Activated T-helper 9 cell treated with anti-CD3 and anti-CD28 coated beads, Interleukin-2, amount 50 U/mL, for 16 hours (primary cell): ENCODE results near the gene PIEZO1.
"Not testable (repeated sequence)": the region's sequence is repeated elsewhere in the genome, so short reads cannot be mapped to it uniquely, and the experiment has no call there.

Source experiments
- DNase-seq: peaks from one replicate; pipeline ENCODE4 v3.0.0-alpha.2; 2020; ENCODE audit warnings: low read depth

PIEZO1 gene, protein sequence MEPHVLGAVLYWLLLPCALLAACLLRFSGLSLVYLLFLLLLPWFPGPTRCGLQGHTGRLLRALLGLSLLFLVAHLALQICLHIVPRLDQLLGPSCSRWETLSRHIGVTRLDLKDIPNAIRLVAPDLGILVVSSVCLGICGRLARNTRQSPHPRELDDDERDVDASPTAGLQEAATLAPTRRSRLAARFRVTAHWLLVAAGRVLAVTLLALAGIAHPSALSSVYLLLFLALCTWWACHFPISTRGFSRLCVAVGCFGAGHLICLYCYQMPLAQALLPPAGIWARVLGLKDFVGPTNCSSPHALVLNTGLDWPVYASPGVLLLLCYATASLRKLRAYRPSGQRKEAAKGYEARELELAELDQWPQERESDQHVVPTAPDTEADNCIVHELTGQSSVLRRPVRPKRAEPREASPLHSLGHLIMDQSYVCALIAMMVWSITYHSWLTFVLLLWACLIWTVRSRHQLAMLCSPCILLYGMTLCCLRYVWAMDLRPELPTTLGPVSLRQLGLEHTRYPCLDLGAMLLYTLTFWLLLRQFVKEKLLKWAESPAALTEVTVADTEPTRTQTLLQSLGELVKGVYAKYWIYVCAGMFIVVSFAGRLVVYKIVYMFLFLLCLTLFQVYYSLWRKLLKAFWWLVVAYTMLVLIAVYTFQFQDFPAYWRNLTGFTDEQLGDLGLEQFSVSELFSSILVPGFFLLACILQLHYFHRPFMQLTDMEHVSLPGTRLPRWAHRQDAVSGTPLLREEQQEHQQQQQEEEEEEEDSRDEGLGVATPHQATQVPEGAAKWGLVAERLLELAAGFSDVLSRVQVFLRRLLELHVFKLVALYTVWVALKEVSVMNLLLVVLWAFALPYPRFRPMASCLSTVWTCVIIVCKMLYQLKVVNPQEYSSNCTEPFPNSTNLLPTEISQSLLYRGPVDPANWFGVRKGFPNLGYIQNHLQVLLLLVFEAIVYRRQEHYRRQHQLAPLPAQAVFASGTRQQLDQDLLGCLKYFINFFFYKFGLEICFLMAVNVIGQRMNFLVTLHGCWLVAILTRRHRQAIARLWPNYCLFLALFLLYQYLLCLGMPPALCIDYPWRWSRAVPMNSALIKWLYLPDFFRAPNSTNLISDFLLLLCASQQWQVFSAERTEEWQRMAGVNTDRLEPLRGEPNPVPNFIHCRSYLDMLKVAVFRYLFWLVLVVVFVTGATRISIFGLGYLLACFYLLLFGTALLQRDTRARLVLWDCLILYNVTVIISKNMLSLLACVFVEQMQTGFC (N-terminal part only)

DNA sequence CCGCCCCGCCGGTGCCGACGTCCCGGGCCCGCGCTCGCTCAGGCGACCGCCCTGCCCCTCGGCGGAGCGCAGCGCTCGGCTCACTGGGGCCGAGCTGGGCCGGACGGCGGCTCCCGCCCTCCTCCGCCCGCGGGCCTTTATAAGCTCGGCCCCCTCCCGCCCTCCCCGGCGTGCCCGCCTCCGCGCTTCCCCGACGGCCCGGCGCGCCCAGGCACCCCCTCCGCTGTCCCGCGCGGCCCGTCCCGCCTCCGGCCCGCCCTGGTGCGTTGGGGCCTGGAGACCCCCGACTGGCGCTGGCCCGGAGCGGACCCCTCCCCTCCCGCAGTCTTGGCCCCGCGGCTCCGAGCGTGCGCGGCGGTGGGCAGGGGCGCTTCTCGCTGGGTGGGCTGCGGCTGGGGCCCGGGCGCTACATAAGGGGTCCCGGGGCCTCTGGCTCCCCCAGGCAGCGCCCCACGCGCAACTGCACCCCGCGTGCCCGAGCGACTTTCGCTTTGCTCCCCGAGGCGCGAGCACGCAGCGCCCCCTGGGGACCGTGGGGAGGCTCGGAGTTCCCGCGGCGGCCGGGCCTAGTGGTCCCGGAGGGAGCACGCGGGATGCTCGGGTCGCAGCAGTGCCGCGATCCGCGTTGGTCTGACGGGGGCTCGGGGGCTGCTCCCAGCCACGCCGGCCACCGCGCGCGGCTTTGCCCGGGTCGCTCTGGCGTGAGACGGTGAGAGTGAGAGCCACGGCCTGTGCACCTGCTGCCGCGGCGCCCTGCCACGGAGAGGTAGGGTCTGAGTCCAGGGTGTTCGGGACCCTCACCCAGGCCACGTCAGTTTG, at the start of gene PIEZO1:
TSS of gene PIEZO1 (minus strand) at position 115 of the 819 bp plus-strand sequence. CDS start 256 bp downstream, outside the sequence.
- DNase-seq = peak; percentile 74

DNA sequence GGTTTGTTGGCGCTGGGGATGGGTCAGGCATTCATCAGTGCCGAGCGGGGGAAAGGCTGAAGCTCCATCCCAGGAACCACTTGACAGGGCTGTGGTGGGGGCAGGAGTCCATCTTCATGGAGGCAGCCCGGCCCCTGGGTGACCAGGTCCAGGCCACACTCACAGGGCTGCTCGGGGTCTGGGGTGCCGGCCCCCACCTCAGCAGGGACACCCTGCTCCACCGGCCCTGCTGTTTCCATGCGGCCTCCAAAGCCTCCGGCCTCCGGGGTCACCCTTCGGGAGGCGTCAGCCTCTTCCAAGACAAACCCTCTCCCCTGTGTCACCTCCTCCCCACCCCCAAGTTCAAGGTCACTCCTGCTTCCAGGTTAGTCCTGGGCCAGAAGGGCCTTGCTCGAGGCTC, 49.6 kb upstream of the PIEZO1 start:
- no peak for DNase-seq

DNA sequence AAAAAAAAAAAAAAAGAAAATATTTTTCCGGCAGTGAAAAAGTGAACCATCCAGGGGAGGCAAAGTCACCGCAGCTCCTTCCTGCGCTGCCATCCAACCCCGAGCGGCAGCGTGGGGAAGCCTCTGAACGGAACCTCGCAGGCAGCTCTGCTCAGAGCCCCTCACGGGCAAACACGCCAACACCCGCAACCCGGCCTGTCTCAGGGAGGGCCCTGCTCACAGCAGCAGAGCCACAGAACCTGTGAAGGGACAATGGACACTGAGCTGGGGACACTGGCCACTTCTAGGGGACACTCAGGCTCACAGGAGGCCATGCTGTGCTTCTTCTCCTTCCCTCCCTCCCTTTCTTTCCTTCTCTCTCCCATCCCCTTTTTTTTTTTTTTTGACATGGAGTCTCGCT, 48.1 kb upstream of the PIEZO1 start:
- DNase-seq = no peak

DNA sequence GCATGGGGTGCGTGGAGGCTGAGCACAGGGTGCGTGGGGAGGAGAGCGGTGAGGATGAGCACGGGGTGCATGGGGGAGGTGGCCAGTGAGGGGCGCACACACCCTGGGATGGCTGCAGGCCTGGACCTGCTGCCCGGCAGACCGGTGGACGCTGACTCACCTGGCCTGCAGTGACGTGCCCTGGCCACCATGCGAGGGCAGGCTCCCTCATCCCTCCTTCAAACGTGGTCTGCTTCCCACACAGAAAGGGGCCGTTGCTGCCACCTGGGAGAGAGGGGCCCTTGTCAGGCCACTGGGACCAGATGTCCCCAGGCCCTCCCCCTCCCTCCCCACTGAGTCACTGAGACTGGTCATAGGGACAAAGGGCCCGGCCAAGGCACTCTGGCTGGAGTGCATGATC, 46.8 kb upstream of the PIEZO1 start:
- no peak for DNase-seq

DNA sequence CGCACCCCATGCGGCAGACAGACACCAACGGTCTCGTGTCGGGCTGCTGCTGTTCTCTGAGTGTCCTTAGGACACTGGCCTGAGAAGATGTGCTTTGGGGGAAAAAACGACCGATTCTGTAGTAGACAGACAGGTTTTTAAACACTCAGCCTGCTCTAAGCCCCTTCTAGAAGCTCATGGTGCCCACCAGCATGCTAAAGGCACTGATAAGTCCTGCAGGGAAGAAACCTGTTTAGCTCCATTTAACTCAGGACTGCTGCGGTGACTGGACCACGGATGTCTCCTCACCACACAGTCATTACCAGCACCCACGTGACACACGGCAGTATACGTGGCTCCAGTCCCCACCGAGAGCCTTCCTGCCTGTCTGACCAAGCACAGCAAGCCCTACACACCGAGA, 45.8 kb upstream of the PIEZO1 start:
- no peak for DNase-seq

DNA sequence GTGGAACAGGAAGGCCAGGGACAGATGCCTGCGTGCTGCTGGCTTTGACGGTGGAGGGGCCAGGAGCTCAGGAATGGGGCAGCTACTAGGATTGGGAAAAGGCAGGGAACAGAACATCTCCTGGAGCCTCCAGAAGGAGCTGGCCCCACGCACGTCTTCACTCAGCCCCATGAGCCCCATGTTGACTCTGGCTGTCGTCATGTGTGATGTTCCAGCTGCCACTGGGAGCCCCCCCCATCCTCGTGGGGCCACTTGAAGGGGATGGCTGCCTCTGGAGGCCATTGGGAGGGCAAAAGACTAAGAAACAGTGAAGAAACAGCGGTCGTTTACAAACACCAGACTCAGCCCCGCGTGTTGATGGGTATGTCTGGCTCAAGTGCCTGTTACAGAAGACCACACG, 45.2 kb upstream of the PIEZO1 start:
- no peak for DNase-seq

DNA sequence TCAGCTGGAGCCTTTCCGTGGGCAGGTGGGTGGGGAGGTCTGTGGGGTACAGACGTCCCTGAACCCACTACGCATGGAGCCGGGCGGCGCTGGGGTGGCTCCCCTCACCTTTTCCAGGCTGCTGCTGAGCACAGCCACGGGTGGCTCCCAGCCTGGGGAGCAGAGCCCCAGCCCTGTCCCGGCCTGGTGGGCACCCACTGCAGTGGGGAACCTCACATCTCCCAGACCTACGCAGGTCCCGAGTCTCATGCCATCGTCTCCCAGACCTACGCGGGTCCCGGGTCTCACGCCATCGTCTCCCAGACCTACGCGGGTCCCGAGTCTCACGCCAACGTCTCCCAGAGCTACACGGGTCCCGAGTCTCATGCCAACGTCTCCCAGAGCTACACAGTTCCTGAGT, 43.7 kb upstream of the PIEZO1 start:
- no peak for DNase-seq

DNA sequence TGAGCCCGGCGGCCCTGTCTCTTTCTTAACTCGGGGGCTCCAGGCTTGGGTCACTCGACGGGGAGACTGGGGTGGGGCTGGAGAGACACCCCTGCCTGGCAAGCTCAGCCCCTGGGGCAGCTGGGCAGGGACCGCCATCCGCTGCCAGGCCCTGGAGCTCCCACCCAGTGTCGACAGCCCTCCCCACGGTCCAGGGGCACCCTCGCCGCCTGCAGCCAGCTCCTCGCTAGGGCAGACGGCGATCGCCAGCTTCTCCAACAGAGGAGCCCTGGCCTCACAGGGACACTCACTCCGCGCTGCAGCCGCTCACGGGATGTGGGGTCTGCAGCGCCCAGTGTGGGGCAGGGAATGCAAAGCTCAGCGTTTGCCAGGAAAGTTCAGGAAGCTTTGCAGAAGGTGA, 42.7 kb upstream of the PIEZO1 start:
- no peak for DNase-seq

DNA sequence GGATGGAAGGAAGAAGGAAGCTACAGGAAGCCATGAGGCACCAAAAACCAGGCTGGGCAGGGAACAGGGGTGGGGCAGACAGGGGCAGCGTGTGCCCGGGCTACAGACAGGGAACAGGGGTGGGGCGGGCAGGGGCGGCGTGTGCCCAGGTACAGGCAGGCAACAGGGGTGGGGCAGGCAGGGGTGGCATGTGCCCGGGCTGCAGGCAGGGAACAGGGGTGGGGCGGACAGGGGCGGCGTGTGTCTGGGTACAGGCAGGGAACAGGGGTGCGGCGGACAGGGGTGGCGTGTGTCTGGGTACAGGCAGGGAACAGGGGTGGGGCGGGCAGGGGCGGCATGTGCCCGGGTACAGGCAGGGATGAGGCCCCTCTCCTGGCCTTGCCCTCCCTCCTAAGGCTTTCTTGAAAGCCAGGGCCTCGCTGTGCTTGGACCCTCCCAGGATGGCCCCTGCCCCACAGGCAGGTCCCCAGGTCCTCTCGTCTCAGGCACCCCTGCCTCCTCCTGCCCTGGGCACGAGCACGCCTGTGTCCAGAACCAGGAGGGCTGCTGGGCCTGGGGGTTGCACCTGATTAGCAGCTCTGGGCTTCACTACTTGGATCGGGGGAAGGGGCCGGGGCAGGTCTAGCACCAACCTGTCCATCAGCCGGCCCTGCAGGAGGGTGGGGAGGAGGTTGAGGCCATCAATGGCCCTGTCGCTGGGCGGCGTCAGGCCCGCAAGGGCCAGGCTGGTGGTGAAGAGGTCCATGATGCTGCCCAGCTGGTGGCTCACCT, 41.2 kb upstream of the PIEZO1 start:
- no peak for DNase-seq

DNA sequence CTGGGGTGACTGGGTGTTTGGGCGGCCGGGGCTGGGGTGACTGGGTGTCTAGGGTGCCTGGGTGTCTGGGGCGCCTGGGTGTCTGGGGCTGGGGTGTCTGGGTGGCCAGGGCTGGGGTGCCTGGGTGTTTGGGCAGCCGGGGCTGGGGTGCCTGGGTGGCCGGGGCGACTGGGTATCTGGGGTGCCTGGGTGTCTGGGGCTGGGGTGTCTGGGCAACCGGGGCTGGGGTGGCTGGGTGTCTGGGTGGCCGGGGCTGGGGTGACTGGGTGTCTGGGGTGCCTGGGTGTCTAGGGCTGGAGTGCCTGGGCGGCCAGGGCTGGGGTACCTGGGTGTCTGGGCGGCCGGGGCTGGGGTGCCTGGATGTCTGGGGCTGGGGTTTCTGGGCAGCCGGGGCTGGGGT, 40.1 kb upstream of the PIEZO1 start:
- no peak for DNase-seq

DNA sequence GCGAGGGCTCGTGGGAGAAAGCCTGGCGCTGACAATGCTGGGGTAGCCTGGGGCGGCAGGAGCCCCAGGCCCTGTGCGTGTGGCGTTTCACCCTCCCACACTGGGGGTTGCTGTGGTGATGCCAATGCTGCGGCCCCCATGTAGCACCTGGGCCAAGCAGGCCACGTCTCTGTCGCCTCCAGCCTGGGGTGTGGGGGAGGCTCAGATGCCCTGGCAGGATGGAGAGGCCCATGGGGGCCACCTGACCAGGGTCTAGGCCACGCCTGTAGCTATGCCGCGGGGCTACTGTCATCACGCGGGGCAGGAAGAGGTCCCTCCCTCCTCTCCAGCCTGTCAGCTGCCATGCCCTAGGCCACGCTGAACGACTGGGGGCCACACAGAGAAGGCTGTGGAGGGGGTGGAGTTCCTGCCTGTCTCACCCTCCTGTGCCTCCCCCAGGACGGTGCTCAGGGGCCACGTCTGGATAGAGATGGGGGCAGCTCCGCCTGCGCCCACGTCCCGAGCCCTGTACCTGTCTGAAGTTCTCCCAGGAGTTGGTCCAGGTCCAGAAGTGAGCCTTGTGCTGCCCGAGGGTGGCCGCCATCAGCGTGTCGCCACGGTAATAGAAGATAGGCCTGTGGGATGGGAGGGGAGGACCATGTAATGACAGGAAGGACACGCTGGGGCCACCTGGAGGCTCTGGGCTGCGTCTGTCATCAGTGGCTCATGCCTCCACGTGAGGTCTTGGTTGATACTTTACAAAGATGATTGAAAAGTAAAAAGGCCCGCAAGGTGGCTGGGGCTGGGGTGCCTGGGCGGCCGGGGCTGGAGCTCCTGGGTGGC, 39.4 kb upstream of the PIEZO1 start:
- DNase-seq = no peak

DNA sequence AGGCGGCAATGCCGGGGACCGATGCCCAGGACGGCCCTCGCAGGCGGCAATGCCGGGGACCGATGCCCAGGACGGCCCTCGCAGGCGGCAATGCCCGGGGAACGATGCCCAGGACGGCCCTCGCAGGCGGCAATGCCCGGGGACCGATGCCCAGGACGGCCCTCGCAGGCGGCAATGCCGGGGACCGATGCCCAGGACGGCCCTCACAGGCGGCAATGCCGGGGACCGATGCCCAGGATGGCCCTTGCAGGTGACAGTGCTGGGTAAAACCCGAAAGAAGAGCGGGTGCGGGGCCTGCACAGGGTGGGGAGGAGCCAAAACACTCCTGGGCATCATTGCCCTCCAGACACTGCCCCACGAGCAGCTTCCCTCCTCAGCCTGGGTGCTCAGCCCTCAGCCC, 38.6 kb upstream of the PIEZO1 start:
- not testable (repeated sequence) for DNase-seq

DNA sequence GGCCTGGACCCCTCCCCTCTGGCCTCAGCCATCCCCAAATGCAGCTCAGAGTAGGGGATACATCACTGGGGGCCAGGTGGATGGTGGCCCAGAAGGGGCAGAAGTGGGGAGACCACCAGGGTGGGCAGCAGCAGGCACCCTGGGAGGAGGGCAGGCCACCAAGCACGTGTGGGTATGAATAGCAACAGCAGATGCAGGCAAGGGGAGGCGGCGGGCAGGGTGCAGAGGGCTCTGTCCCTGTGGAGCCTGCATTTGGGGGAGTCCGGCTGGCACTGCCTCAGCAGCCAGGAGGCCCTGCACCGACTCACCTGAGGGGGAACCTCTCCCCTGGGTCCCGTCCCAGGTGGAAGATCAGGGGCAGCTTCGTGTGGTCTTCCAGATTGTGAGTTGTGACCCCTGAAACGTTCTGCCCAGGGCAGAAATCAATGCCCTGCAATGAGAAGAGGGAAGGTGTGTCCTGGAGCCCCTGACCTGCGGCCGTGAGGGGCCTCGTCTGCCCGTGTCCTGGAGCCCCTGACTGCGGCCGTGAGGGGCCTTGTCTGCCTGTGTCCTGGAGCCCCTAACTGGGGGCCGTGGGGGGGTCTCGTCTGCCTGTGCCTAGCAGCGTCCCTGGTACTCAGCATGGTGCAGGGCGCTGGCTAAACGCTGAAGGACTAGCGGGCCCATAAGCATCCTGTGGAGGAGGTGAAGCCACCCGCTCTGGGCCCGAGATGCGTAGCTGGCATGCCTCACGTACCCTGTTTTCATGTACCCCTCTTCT, 37.4 kb upstream of the PIEZO1 start:
- DNase-seq = no peak

DNA sequence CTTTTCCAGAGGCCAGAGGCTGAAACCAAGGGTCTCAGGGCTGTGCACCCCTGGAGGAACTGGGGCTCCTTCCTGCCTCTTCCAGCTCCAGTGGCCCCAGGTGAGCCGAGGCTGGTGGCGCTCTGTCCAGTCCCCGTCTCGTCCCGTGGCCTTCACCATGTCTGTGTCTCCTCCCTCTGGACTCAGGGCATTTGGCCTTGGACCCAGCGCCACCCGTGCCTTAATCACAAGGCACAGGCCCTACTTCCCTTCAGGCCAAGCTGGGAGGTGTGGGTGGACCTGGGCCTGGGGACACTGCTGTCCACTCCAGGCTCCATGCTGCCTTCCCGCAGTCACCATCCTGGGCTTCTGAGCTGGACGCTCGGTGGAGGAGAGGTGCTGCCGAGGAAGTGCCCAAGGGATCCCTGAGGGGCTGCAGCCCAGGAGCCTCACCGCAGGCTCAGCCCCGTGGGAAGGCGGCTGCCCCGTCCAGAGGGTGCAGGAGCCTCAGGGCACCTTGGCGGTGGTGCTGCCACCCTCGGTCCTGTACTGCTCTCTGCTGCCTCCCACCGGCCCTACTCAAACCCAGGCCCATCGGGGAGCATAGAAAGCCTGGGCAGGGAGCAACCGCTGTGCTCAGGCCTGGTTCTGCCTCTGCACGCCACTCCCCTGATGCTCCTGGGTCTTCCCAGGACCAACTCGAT, 36.3 kb upstream of the PIEZO1 start:
- DNase-seq = no peak

DNA sequence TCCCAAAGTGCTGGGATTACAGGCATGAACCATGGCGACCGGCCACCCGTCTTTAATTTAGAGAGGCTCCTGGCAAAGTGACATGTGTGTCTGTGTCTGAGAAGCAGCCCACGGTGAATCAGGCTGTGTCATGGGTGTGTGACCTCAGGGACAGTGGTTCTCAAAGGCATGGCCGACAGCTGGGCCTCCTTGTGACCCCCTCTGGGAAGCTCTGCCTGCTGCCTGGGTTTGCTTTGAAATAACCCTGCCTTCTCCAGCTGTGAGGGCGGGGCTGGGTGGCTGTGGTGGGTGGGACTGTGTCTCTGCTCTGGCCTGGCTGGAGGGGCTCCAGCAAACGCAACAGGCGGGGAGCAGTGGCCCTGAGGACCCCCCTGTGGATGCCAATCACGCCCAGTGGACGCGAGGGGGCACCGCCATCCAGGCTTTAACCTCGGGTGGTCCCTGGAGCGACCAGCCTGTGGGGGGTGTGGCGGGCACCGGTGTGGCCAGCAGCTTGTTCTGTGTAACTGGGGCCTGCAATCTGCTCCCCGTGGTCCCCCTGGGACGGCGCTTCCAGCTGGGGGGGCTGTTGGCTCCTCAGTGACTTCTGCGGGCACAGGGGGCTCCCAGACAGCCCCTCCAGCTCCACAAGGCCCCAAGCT, 35.5 kb upstream of the PIEZO1 start:
- DNase-seq = no peak

DNA sequence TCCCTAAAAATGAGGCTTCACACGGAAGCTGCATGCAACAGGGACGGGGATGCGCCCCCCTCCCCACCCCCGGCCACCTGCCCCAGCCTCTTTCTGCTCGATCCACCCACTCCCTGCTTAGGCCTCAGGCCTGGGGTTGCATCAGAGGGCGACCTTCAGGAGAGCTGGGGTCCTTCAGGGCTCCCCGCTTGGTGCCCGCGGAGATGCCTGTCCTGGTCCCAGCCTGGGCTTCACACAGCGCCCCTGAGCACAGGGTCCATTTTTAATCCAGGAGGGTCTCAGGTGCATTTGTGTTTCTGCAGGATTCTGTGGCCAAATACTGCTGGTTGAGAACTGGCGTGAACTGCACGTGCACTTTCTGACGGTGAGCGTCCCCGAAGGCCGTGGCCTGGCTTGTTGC, 34.1 kb upstream of the PIEZO1 start:
- DNase-seq = no peak

DNA sequence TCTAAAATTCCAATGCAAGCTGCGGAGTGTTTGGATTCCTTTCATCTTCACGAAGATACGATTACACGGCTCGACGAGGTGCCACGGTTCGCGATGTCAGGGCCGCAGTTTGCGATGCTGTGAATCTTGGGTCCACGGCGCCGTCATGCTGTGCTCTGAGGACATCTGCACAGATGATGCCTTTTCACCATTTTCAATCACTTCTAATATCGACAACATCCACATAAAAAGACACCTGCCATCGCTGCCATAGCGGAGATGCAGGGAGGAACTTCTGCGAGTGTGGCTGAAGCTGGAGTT, 33.5 kb upstream of the PIEZO1 start:
- DNase-seq = no peak
